HG02884 (cell line): Measurements from ENCODE around the gene GPX5.

Experiments
- ATAC-seq: cut with Tn5 transposase; IDR thresholded peaks from one replicate; pipeline ENCODE4 v1.9.1; 2021; ENCODE audit warnings: mild to moderate bottlenecking, moderate library complexity; ENCODE audit not compliant: unreplicated experiment

The GPX5 gene

GRCh38 chr6:28553384-28553985 is 27.8 kb downstream of the GPX5 start:
- ATAC-seq = no peak

GRCh38 chr6:28553986-28554881 is 28.6 kb downstream of the GPX5 start:
- no peak for ATAC-seq

- ATAC-seq = no peak
Observed at GRCh38 chr6:28555136-28555535, 29.5 kb downstream of the GPX5 start.

- ATAC-seq = no peak
Observed at GRCh38 chr6:28558629-28559028, 32.9 kb downstream of the GPX5 start.

GRCh38 chr6:28563430-28564095 is 37.9 kb downstream of the GPX5 start:
- no peak for ATAC-seq

GRCh38 chr6:28565823-28566526 is 40.3 kb downstream of the GPX5 start:
- ATAC-seq = no peak

- ATAC-seq = no peak
Observed at GRCh38 chr6:28566527-28567252, 41.0 kb downstream of the GPX5 start.

- no peak for ATAC-seq
Observed at GRCh38 chr6:28567506-28567905, 41.8 kb downstream of the GPX5 start.

GRCh38 chr6:28568515-28569108 is 42.9 kb downstream of the GPX5 start:
- ATAC-seq = no peak

GRCh38 chr6:28569748-28570147 is 44.1 kb downstream of the GPX5 start:
- no peak for ATAC-seq

GRCh38 chr6:28580475-28580874 is 54.8 kb downstream of the GPX5 start:
- no peak for ATAC-seq

- no peak for ATAC-seq
Observed at GRCh38 chr6:28583463-28583862, 57.8 kb downstream of the GPX5 start.
